Keratinocyte (primary cell): Measurements from ENCODE around the gene DENND2A.

Experiments
- CTCF ChIP-seq, 3 experiments: IDR thresholded peaks in 1 of 3; conservative IDR thresholded peaks in 1 of 3; optimal IDR thresholded peaks in 1 of 3; 2 replicates in 2 of 3; 3 replicates in 1 of 3; pipeline versions ENCODE3 to v1.5.1; 2011; ENCODE audit warnings: low read length in 3 of 3, mild to moderate bottlenecking in 3 of 3, moderate library complexity in 2 of 3, control low read depth in 1 of 3, inconsistent platforms in 1 of 3; ENCODE audit not compliant: insufficient read depth in 2 of 3; ENCODE audit errors: extremely low read depth in 1 of 3
- EZH2 ChIP-seq: IDR thresholded peaks from one replicate; pipeline ENCODE4 v1.6.1; 2012; ENCODE audit warnings: inconsistent platforms, mild to moderate bottlenecking, low read length, moderate library complexity

GRCh38 chr7:140478246-140479061, 162.2 kb downstream of the DENND2A start:
- TF ChIP-seq CTCF (optimal IDR thresholded peaks at IDR 0.05 in 1 of 3, IDR thresholded peaks at IDR 0.05 in 1 of 3, conservative IDR thresholded peaks at IDR 0.05 in 1 of 3; ENCODE audit: extremely low read depth in 1 of 3, insufficient read depth in 2 of 3, low read length in 3 of 3), result no peak
- TF ChIP-seq EZH2, result no peak
